CD4-positive, alpha-beta T cell (primary cell): ENCODE data around the gene GPSM3. TPM values are rescaled to one million over a fixed set of nuclear protein-coding genes. Genes with fewer than 3 reads are reported as not detected.
A peak's percentile ranks its signal among the peaks of the same experiment; 100 is the strongest.
"Not testable (repeated sequence)": the region's sequence is repeated elsewhere in the genome, so short reads cannot be mapped to it uniquely, and the experiment has no call there.

Experiments
- ATAC-seq: fragments of 200-7000 bp; cut with Tn5 transposase; one replicate; pipeline ENCODE4 v1.10.0; 2022; ENCODE audit warnings: mild to moderate bottlenecking; ENCODE audit not compliant: poor library complexity
- CTCF ChIA-PET: fragments of 350-600 bp; sonication (Branson Sonifier 250); formaldehyde crosslinking; loops from one replicate; lab custom pipeline; 2021; ENCODE audit warnings: antibody characterized with exemption, inconsistent platforms; lab: Charles Lee
- POLR2A ChIA-PET: fragments of 350-600 bp; sonication (Branson Sonifier 250); formaldehyde crosslinking; loops from one replicate; lab custom pipeline; 2021; ENCODE audit warnings: antibody characterized with exemption, inconsistent platforms; lab: Charles Lee
- DNase-seq, 14 experiments: peaks; one replicate each; pipeline ENCODE4 v3.0.0-alpha.2; 2013 to 2020; ENCODE audit warnings: mixed read lengths in 2 of 14
- H3K27ac ChIP-seq, 2 donors: one replicate each; pipeline versions ENCODE4 v1.5.1 to v1.7.0; 2013; ENCODE audit warnings: low read length in 2 of 2, low read depth in 1 of 2, mild to moderate bottlenecking in 1 of 2
- H3K27me3 ChIP-seq, 2 experiments: 1 replicate in 1 of 2; 2 replicates in 1 of 2; pipeline versions ENCODE4 v1.6.1 to v1.7.0; 2013; ENCODE audit warnings: low read length in 2 of 2, control low read depth in 1 of 2, mild to moderate bottlenecking in 1 of 2, moderate library complexity in 1 of 2; ENCODE audit not compliant: insufficient read depth in 2 of 2, control insufficient read depth in 1 of 2
- H3K36me3 ChIP-seq: one replicate; pipeline ENCODE4 v1.6.1; 2013; ENCODE audit warnings: low read length, control low read depth; ENCODE audit not compliant: insufficient read depth
- H3K4me1 ChIP-seq: one replicate; pipeline ENCODE4 v1.6.1; 2013; ENCODE audit warnings: low read length, control low read depth; ENCODE audit not compliant: insufficient read depth
- H3K4me3 ChIP-seq: one replicate; pipeline ENCODE4 v1.5.1; 2013; ENCODE audit warnings: mild to moderate bottlenecking, low read length, moderate library complexity
- H3K9me3 ChIP-seq, 2 experiments: 1 replicate in 1 of 2; 2 replicates in 1 of 2; pipeline versions ENCODE4 v1.6.1 to v1.7.0; 2013; ENCODE audit warnings: low read length in 2 of 2, mild to moderate bottlenecking in 2 of 2, control low read depth in 1 of 2, moderate library complexity in 1 of 2; ENCODE audit not compliant: control insufficient read depth in 1 of 2, insufficient read depth in 1 of 2
- H3K27ac Mint-ChIP-seq: one replicate; pipeline ENCODE4 v1.8.0; 2020; ENCODE audit warnings: mixed read lengths
- H3K27me3 Mint-ChIP-seq: one replicate; pipeline ENCODE4 v1.8.0; 2021; ENCODE audit warnings: mixed read lengths
- H3K36me3 Mint-ChIP-seq: one replicate; pipeline ENCODE4 v1.8.0; 2021; ENCODE audit warnings: low read depth, mixed read lengths
- H3K4me1 Mint-ChIP-seq: one replicate; pipeline ENCODE4 v1.8.0; 2021; ENCODE audit warnings: low read depth, mixed read lengths
- H3K4me3 Mint-ChIP-seq: one replicate; pipeline ENCODE4 v1.8.0; 2020; ENCODE audit warnings: mild to moderate bottlenecking, mixed read lengths
- H3K9me3 Mint-ChIP-seq: one replicate; pipeline ENCODE4 v1.8.0; 2020; ENCODE audit warnings: mixed read lengths
- intact Hi-C, 2 experiments: fragments of 100-400 bp; cut with DNase I in 1 of 2; cut with micrococcal nuclease in 1 of 2; formaldehyde crosslinking; loops; one replicate each; pipeline versions ENCODE4 v1.15.1 to v1.9.0; 2023 to 2025; cut with DNase I, micrococcal nuclease
- total RNA-seq, 174 experiments: library from RNA in 2 of 174; stranded (reverse) in 2 of 174; gene quantifications; one replicate each; pipeline ENCODE4 v1.2.3 and lab custom pipeline; 2021 to 2026
- TF ChIP-seq, protein P1 (sequence below): fragments of 200-600 bp; IDR thresholded peaks from one replicate; pipeline ENCODE4 v1.8.0; 2022; ENCODE audit warnings: antibody characterized with exemption, mild to moderate bottlenecking

Gene GPSM3
- total RNA-seq, 2 experiments from 2014 or later: 190 to 202 TPM

DNA sequence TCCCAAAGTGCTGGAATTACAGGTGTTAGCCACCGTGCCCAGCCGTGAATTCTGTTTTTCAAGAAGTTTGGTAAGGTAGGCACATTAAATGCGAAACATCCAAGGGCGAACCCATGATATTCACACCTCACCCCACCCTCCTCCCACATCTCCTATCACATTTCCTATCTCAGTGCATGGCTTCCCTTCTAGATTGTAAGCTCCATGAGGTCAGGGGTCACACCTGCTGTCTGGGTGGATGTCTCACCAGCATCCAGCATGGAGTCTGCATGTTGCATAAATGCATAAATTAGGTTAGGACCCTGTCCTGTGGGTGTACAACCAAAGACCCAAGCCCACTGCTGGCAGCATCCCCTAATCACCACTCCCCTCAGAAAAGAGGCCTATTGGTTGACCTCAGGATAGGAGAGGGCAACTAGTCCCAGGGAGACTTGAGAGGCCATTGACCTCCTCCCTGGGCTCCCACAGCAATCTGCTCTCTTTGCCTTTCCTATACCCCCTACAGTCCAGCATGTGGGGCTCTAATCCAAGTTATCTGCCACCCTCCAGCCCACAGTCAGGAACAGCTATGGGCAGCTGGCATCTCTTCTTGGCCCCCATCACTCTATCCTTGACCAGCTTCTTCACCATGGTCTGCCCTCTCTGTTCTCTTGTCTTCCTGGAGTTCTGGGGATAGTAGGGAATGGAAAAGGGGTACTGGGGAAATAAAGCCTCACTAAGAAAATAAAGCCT lies 44.9 kb downstream of the GPSM3 start:
- Histone ChIP-seq H3K27me3 (peaks cover 11 to 26% of the 10 kb centered on the region in 2 experiments), H3K4me3 (no peak overlapping the region), H3K36me3 (no peaks in the 10 kb centered on the region), H3K9me3 (peaks cover 0 to 11% of the 10 kb centered on the region in 2 experiments), H3K27ac (no peak overlapping the region), H3K4me1 (peaks cover 37% of the 10 kb centered on the region)
- Mint-ChIP-seq H3K27ac (peak overlapping the region; percentile 86), H3K27me3 (peaks cover 29% of the 10 kb centered on the region), H3K36me3 (peaks cover 4% of the 10 kb centered on the region), H3K4me3 (no peak overlapping the region), H3K9me3 (no peaks in the 10 kb centered on the region), H3K4me1 (peaks cover 41% of the 10 kb centered on the region)
- DNase-seq (peak in 2 of 14 experiments; percentile 32 to 44), ATAC-seq (no peak)
- TF ChIP-seq, protein P1, sequence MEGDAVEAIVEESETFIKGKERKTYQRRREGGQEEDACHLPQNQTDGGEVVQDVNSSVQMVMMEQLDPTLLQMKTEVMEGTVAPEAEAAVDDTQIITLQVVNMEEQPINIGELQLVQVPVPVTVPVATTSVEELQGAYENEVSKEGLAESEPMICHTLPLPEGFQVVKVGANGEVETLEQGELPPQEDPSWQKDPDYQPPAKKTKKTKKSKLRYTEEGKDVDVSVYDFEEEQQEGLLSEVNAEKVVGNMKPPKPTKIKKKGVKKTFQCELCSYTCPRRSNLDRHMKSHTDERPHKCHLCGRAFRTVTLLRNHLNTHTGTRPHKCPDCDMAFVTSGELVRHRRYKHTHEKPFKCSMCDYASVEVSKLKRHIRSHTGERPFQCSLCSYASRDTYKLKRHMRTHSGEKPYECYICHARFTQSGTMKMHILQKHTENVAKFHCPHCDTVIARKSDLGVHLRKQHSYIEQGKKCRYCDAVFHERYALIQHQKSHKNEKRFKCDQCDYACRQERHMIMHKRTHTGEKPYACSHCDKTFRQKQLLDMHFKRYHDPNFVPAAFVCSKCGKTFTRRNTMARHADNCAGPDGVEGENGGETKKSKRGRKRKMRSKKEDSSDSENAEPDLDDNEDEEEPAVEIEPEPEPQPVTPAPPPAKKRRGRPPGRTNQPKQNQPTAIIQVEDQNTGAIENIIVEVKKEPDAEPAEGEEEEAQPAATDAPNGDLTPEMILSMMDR: no peak
- ChIA-PET POLR2A (interaction anchor here (0.6 to 1.1 kb wide), 2 partner anchors 18 to 20 kb away, joined by 3 read pairs; partner anchors contain the start of genes ATF6B and FKBPL), CTCF (interaction anchor here (0.7 to 1.7 kb wide), 3 partner anchors 60 to 98 kb away, joined by 3 to 4 read pairs (median 3); no protein-coding TSS in a partner anchor)
- intact Hi-C loops: loop anchor here in 1 of 2 experiments (5.0 kb wide), 1 partner anchor 45 kb away; the partner anchor contains the start of genes GPSM3 and PBX2

DNA sequence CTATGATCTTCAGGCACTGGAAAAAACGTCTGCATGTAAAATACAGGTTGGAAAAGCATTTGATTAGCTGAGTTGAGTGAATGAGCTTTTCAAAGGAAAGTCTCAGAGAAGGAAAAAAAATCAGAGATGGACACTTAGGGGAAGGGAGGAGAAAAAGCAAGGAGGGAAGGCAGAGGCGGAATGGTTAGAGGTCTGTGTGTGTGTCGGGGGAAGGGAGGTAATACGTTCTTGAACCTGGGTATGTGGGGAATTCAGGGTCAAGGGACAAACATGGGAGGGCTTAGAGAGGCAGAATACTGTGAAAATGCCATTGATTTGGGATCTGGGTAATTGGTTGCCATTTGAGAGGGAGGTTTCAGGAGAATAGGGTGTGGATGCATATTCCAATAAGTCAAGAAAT lies 45.8 kb downstream of the GPSM3 start:
- Histone ChIP-seq H3K9me3 (peaks cover 0 to 11% of the 10 kb centered on the region in 2 experiments), H3K36me3 (no peaks in the 10 kb centered on the region), H3K27ac (no peak overlapping the region), H3K4me3 (no peak overlapping the region), H3K27me3 (peaks cover 11 to 26% of the 10 kb centered on the region in 2 experiments), H3K4me1 (peaks cover 29% of the 10 kb centered on the region)
- TF ChIP-seq, protein P1: no peak
- Mint-ChIP-seq H3K27me3 (peaks cover 29% of the 10 kb centered on the region), H3K27ac (no peak overlapping the region), H3K9me3 (no peaks in the 10 kb centered on the region), H3K36me3 (peaks cover 4% of the 10 kb centered on the region), H3K4me1 (peaks cover 32% of the 10 kb centered on the region), H3K4me3 (no peak overlapping the region)
- ChIA-PET POLR2A (interaction anchor here (0.9 kb wide), 1 partner anchor 26 kb away, joined by 4 read pairs; no protein-coding TSS in a partner anchor), CTCF (no interaction called here)
- ATAC-seq (no peak), DNase-seq (no peak)
- intact Hi-C loops: loop anchor here in 1 of 2 experiments (5.0 kb wide), 1 partner anchor 46 kb away; the partner anchor contains the start of genes GPSM3 and PBX2

DNA sequence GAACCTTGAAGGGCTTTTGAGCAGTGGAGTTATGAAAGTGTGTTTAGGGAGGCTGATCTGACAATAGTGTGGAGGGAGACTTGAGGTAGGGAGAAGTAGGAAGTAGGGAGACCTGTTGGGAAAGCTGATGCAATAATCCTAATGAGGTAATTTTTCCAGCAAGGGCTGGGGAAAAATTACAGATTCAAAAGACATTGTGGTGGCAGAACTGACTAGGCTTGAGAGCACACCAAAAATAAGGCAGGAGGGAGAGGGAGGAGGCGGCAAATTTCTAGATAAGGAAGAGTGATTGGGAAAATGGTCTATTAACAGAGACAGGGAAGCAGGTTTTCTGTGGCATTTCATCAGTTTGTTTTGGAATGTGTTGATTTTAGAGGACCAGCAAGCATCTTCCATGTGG lies 46.2 kb downstream of the GPSM3 start:
- DNase-seq (no peak), ATAC-seq (no peak)
- H3K27ac Mint-ChIP-seq: no peak overlapping the region
- H3K4me1 ChIP-seq: peaks cover 27% of the 10 kb centered on the region
- ChIA-PET CTCF (no interaction called here), POLR2A (interaction anchor here (0.9 kb wide), 1 partner anchor 26 kb away, joined by 4 read pairs; no protein-coding TSS in a partner anchor)
- H3K27me3 ChIP-seq: peaks cover 11 to 26% of the 10 kb centered on the region in 2 experiments
- H3K36me3 Mint-ChIP-seq: peaks cover 4% of the 10 kb centered on the region
- H3K27ac ChIP-seq: no peak overlapping the region
- H3K4me1 Mint-ChIP-seq: peaks cover 28% of the 10 kb centered on the region
- no peak overlapping the region for H3K4me3 ChIP-seq
- H3K9me3 Mint-ChIP-seq: no peaks in the 10 kb centered on the region
- peaks cover 0 to 11% of the 10 kb centered on the region in 2 experiments for H3K9me3 ChIP-seq
- no peak overlapping the region for H3K4me3 Mint-ChIP-seq
- intact Hi-C loops: loop anchor here in 1 of 2 experiments (5.0 kb wide), 1 partner anchor 46 kb away; the partner anchor contains the start of genes GPSM3 and PBX2
- no peaks in the 10 kb centered on the region for H3K36me3 ChIP-seq
- peaks cover 28% of the 10 kb centered on the region for H3K27me3 Mint-ChIP-seq
- TF ChIP-seq, protein P1: no peak

DNA sequence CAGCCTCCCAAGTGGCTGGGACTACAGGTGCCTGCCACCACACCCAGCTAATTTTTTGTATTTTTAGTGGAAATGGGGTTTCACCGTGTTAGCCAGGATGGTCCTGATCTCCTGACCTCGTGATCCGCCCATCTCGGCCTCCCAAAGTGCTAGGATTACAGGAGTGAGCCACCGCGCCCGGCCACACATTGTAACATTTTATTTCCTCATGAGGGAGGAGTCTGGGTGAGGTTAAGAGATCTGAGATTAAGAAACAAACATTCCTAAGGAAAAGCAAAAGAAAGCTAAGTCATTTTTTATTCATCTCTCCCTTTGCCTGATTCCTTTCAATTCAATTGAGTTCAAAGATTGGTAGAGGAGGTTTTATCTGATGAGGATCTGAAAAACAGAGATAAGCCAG lies 48.2 kb downstream of the GPSM3 start:
- ATAC-seq, DNase-seq, H3K27ac ChIP-seq, H3K4me3 ChIP-seq, POLR2A ChIA-PET, intact Hi-C loops, H3K36me3 Mint-ChIP-seq, CTCF ChIA-PET, H3K27ac Mint-ChIP-seq, H3K4me3 Mint-ChIP-seq, H3K36me3 ChIP-seq, H3K9me3 Mint-ChIP-seq: not testable (repeated sequence)
- Histone ChIP-seq H3K4me1 (peaks cover 16% of the 10 kb centered on the region), H3K9me3 (peaks cover 0 to 11% of the 10 kb centered on the region in 2 experiments), H3K27me3 (peaks cover 11 to 16% of the 10 kb centered on the region in 2 experiments)
- peaks cover 14% of the 10 kb centered on the region for H3K27me3 Mint-ChIP-seq
- peaks cover 14% of the 10 kb centered on the region for H3K4me1 Mint-ChIP-seq
